AG10803 (cell line): ENCODE data around the gene S100A9.

Source experiments
- DNase-seq: peaks from one replicate; pipeline ENCODE4 v3.0.0; 2010; ENCODE audit warnings: low read depth
- H3K4me3 ChIP-seq: 2 replicates; pipeline ENCODE4 v1.5.1; 2011; ENCODE audit warnings: mild to moderate bottlenecking, low read length, control low read depth
- CTCF ChIP-seq: conservative IDR thresholded peaks from 2 replicates; pipeline ENCODE4 v1.5.1; 2011; ENCODE audit warnings: mild to moderate bottlenecking, low read length, control low read depth, inconsistent platforms

S100A9 gene

GRCh38 chr1:153352523-153352922, 5.1 kb upstream of the S100A9 start:
- peak; percentile 62 for DNase-seq
- TF ChIP-seq CTCF: peak; percentile 96
- H3K4me3 ChIP-seq: no peak overlapping the region

GRCh38 chr1:153353226-153353947, 4.3 kb upstream of the S100A9 start:
- peak; percentile 40 for TF ChIP-seq CTCF
- H3K4me3 ChIP-seq: no peak overlapping the region
- no peak for DNase-seq

GRCh38 chr1:153354515-153355193, 3.0 kb upstream of the S100A9 start:
- no peak overlapping the region for H3K4me3 ChIP-seq
- TF ChIP-seq CTCF: no peak
- no peak for DNase-seq

- DNase-seq: peak; percentile 48
- no peak overlapping the region for H3K4me3 ChIP-seq
- peak; percentile 55 for TF ChIP-seq CTCF
Measured at GRCh38 chr1:153355445-153356071, 2.1 kb upstream of the S100A9 start.

- no peak for TF ChIP-seq CTCF
- no peak overlapping the region for H3K4me3 ChIP-seq
- no peak for DNase-seq
Measured at GRCh38 chr1:153356392-153357075, 1.1 kb upstream of the S100A9 start.

GRCh38 chr1:153357076-153357852, 390 bp upstream of the S100A9 start:
- no peak overlapping the region for H3K4me3 ChIP-seq
- TF ChIP-seq CTCF: no peak
- no peak for DNase-seq
